AG09319 (cell line): ENCODE measurements around the gene TRABD2B.

ENCODE experiments used
- DNase-seq: peaks from one replicate; pipeline ENCODE4 v3.0.0-alpha.2; 2010; ENCODE audit warnings: low read depth; ENCODE audit errors: extremely low read depth
- TF ChIP-seq, protein P1 (sequence below): IDR thresholded peaks from 2 replicates; pipeline ENCODE4 v1.5.1; 2011; ENCODE audit warnings: low read depth, mild to moderate bottlenecking, inconsistent platforms, low read length, moderate library complexity

TRABD2B gene

DNA sequence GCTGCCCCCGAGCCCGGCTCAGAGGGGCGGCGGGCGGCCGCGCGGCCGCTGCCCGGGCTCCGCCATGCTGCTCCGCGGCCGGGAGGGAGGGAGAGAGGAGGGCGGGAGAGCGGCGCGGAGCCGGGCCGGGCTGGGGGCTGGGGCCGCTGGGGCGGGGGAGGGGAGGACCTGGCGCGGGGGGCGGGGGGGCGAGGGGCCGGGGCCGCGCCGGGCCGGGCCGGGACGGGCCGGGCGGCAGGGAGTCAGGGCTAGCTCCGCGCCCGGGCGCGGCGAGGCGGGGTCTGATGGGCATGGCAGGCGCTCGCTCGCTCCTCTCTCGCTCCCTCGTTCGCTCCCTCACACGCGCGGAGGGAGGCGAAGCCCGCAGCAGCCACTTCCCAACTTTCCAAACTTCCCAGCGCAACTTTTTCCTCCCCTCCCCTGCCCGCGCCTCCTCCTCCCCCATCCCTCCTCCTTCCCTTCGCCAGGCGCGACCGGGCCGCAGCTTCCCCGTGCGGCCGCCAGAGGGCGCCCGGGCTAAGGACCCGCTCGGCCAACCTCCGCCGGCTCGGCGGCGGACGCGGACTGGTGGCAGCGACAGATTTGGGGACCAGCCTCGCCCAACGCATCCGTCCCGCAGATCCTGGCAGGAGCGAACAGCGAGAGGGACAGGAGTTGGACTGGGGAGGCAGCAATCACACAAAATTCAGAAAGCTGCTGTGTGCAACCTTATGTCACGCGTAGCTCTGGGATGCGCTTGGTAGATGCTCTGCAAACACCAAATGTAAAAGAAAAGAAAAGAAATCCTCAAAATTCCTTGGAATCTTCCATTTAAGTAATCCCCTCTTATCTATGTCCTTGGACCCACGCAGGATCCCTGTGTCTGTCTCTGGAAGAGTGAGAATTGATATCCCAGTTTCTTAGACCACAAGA, at the start of gene TRABD2B:
TSS of gene TRABD2B (minus strand) at position 97 of the 912 bp plus-strand sequence.
- TF ChIP-seq, protein P1, sequence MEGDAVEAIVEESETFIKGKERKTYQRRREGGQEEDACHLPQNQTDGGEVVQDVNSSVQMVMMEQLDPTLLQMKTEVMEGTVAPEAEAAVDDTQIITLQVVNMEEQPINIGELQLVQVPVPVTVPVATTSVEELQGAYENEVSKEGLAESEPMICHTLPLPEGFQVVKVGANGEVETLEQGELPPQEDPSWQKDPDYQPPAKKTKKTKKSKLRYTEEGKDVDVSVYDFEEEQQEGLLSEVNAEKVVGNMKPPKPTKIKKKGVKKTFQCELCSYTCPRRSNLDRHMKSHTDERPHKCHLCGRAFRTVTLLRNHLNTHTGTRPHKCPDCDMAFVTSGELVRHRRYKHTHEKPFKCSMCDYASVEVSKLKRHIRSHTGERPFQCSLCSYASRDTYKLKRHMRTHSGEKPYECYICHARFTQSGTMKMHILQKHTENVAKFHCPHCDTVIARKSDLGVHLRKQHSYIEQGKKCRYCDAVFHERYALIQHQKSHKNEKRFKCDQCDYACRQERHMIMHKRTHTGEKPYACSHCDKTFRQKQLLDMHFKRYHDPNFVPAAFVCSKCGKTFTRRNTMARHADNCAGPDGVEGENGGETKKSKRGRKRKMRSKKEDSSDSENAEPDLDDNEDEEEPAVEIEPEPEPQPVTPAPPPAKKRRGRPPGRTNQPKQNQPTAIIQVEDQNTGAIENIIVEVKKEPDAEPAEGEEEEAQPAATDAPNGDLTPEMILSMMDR, result peak; percentile 74
- no peak for DNase-seq

- no peak for DNase-seq
- TF ChIP-seq, protein P1, result no peak
These were observed 47.1 kb upstream of the TRABD2B start for GRCh38 chr1:48044311-48044710.

GRCh38 chr1:48043622-48044021, 46.4 kb upstream of the TRABD2B start:
- DNase-seq, result no peak
- TF ChIP-seq, protein P1, result no peak

- TF ChIP-seq, protein P1, result no peak
- no peak for DNase-seq
These were observed 43.0 kb upstream of the TRABD2B start for GRCh38 chr1:48040154-48040553.

GRCh38 chr1:48039088-48040054, 42.2 kb upstream of the TRABD2B start:
- TF ChIP-seq, protein P1, result no peak
- no peak for DNase-seq

DNA sequence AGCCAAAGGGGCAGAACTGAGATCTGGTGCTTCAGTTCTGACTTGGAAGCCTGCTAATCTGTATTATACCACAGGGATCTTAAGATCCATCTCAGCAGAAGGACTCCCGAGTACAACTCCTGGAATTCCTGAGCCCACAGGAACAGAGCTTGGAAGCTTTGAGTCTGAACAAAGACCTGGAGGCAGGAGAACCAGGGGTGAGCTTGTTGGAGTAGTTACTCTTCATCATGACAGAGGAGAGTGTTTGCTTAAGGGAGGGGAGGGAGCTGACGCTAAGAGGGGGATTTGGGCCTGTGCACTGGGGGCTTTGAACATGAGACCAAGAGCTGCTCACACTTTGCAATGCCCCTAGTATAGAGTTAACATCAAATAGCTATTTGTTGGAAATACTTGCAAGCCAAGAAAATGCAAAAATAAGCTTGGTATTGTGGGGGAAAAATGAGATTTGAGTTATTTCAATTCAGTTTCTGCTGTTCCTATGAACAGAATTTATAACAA, 41.1 kb upstream of the TRABD2B start:
- TF ChIP-seq, protein P1, result no peak

More for the DNA sequence above, 41.1 kb upstream of the TRABD2B start:
- DNase-seq, result no peak
